Ishikawa (cell line): ENCODE results near the gene REC114.
A peak's percentile ranks its signal among the peaks of the same experiment; 100 is the strongest.

ENCODE experiments used
- CEBPB ChIP-seq: IDR thresholded peaks from 2 replicates; pipeline ENCODE4 v1.6.1; 2012
- CREB1 ChIP-seq: IDR thresholded peaks from 2 replicates; pipeline ENCODE4 v1.6.1; 2012; ENCODE audit warnings: low read depth
- EGR1 ChIP-seq: IDR thresholded peaks from 2 replicates; pipeline ENCODE4 v1.6.1; 2012
- EP300 ChIP-seq: IDR thresholded peaks from 2 replicates; pipeline ENCODE4 v1.6.1; 2012; ENCODE audit warnings: borderline replicate concordance
- FOXM1 ChIP-seq: IDR thresholded peaks from 2 replicates; pipeline ENCODE4 v1.6.1; 2012; ENCODE audit warnings: low read depth, borderline replicate concordance
- NFIC ChIP-seq: IDR thresholded peaks from 2 replicates; pipeline ENCODE4 v1.6.1; 2012
- RAD21 ChIP-seq: IDR thresholded peaks from 2 replicates; pipeline ENCODE4 v1.6.1; 2012; ENCODE audit warnings: low read depth
- REST ChIP-seq: IDR thresholded peaks from 2 replicates; pipeline ENCODE4 v1.6.1; 2012; ENCODE audit warnings: low read depth, mild to moderate bottlenecking
- TAF1 ChIP-seq: IDR thresholded peaks from 2 replicates; pipeline ENCODE4 v1.6.1; 2012; ENCODE audit warnings: low read depth, mild to moderate bottlenecking
- TCF12 ChIP-seq: IDR thresholded peaks from 2 replicates; pipeline ENCODE4 v1.6.1; 2012; ENCODE audit warnings: low read depth
- TEAD4 ChIP-seq: IDR thresholded peaks from 2 replicates; pipeline ENCODE4 v1.6.1; 2012
- YY1 ChIP-seq: IDR thresholded peaks from 2 replicates; pipeline ENCODE4 v1.6.1; 2012; ENCODE audit warnings: low read depth
- ZBTB7A ChIP-seq: IDR thresholded peaks from 2 replicates; pipeline ENCODE4 v1.6.1; 2012; ENCODE audit warnings: low read depth
- TF ChIP-seq, protein P1 (sequence below): IDR thresholded peaks from 2 replicates; pipeline ENCODE4 v1.6.1; 2012
- TF ChIP-seq, protein P2 (sequence below): IDR thresholded peaks from 2 replicates; pipeline ENCODE4 v1.6.1; 2012

REC114 gene

GRCh38 chr15:73558529-73558928 lies 115.6 kb downstream of the REC114 start:
- no peak for TF ChIP-seq REST
- TF ChIP-seq, protein P1, sequence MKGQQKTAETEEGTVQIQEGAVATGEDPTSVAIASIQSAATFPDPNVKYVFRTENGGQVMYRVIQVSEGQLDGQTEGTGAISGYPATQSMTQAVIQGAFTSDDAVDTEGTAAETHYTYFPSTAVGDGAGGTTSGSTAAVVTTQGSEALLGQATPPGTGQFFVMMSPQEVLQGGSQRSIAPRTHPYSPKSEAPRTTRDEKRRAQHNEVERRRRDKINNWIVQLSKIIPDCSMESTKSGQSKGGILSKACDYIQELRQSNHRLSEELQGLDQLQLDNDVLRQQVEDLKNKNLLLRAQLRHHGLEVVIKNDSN: no peak
- TF ChIP-seq FOXM1: no peak
- TF ChIP-seq TAF1: no peak
- no peak for TF ChIP-seq YY1
- no peak for TF ChIP-seq EP300
- no peak for TF ChIP-seq CEBPB
- TF ChIP-seq RAD21: no peak
- TF ChIP-seq CREB1: no peak
- TF ChIP-seq NFIC: no peak
- TF ChIP-seq, protein P2, sequence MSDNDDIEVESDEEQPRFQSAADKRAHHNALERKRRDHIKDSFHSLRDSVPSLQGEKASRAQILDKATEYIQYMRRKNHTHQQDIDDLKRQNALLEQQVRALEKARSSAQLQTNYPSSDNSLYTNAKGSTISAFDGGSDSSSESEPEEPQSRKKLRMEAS: no peak
- no peak for TF ChIP-seq TEAD4
- TF ChIP-seq EGR1: no peak
- TF ChIP-seq ZBTB7A: no peak
- no peak for TF ChIP-seq TCF12

GRCh38 chr15:73560501-73561117 lies 117.6 kb downstream of the REC114 start:
- TF ChIP-seq, protein P2: no peak
- TF ChIP-seq RAD21: peak; percentile 64

- TF ChIP-seq, protein P2: peak; percentile 54; the same call in 1 of the 2 replicates
- TF ChIP-seq REST (no peak), TCF12 (no peak)
Measured at GRCh38 chr15:73564255-73564654, 121.3 kb downstream of the REC114 start.

DNA sequence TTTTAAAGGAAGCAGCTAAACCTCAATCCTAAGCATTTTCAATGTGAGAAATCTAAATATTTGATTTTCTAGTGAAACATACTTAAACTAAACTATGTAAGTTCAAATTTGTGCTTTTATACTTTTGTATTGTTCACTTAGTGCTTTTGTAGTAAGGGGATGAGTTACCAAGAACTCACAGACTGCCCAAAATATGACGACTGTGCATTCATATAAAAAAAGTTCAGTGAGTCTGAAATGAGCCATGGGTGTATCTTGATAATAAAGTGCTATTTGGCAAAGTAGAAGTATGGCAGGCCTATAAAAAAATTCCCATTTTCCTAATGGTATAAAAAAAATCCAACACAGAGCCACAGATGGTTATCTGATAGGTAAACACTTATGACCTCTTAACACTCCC lies 124.1 kb downstream of the REC114 start:
- no peak for TF ChIP-seq CEBPB
- TF ChIP-seq TEAD4: no peak
- TF ChIP-seq, protein P2: no peak

GRCh38 chr15:73568564-73569280 lies 125.8 kb downstream of the REC114 start:
- TF ChIP-seq NFIC (no peak), CEBPB (no peak), FOXM1 (no peak), TAF1 (no peak), EGR1 (no peak), EP300 (no peak), YY1 (no peak), RAD21 (no peak), TCF12 (no peak), TEAD4 (no peak), REST (no peak)
- TF ChIP-seq, protein P1: no peak
